OCI-LY7 (cell line): ENCODE data around the gene KAT6B. TPM values are rescaled to one million over a fixed set of nuclear protein-coding genes. Genes with fewer than 3 reads are reported as not detected.

Experiments used
- BruUV-seq: library from RNA; stranded (reverse); fragments of 400-500 nt; replicated peaks from 2 replicates; lab custom pipeline; 2021; lab: Mats Ljungman, UMichigan
- CTCF ChIA-PET: fragments of 300-600 bp; sonication (Branson Sonifier 250); formaldehyde crosslinking; loops from one replicate; lab custom pipeline; 2022; ENCODE audit warnings: antibody characterized with exemption; ENCODE audit not compliant: unreplicated experiment; lab: Charles Lee
- POLR2A ChIA-PET: fragments of 300-600 bp; sonication (Branson Sonifier 250); formaldehyde crosslinking; loops from one replicate; lab custom pipeline; 2022; ENCODE audit warnings: antibody characterized with exemption; lab: Charles Lee
- DNase-seq: peaks from one replicate; pipeline ENCODE4 v3.0.0-alpha.2; 2015; ENCODE audit warnings: low spot score
- H2AFZ ChIP-seq: fragments of 200-600 bp; sonication (generic), shearing (Covaris generic); 2 replicates; pipeline ENCODE4 v1.6.1; 2014; ENCODE audit warnings: mild to moderate bottlenecking, antibody characterized with exemption, low read length, moderate library complexity
- H3K27ac ChIP-seq: fragments of 200-600 bp; sonication (generic); 2 replicates; pipeline ENCODE4 v1.5.1; 2014; ENCODE audit warnings: mixed run types, low read depth, mild to moderate bottlenecking, moderate library complexity, low read length, inconsistent platforms; ENCODE audit not compliant: poor library complexity, severe bottlenecking
- H3K36me3 ChIP-seq: fragments of 200-600 bp; sonication (generic); 2 replicates; pipeline ENCODE4 v1.6.1; 2014; ENCODE audit warnings: mild to moderate bottlenecking, antibody characterized with exemption, low read length, moderate library complexity, mixed read lengths; ENCODE audit not compliant: insufficient read depth
- H3K4me1 ChIP-seq: fragments of 200-600 bp; sonication (generic); 2 replicates; pipeline ENCODE4 v1.5.1; 2014; ENCODE audit warnings: mild to moderate bottlenecking, low read length; ENCODE audit not compliant: insufficient read depth, poor library complexity, severe bottlenecking
- H3K4me2 ChIP-seq: fragments of 200-600 bp; sonication (generic); 2 replicates; pipeline ENCODE4 v1.6.1; 2014; ENCODE audit warnings: mild to moderate bottlenecking, low read length
- H3K4me3 ChIP-seq: fragments of 200-600 bp; sonication (generic); 2 replicates; pipeline ENCODE4 v1.5.1; 2014; ENCODE audit warnings: mild to moderate bottlenecking, low read depth, low read length; ENCODE audit not compliant: poor library complexity, severe bottlenecking
- H3K79me2 ChIP-seq: fragments of 200-600 bp; sonication (generic); 2 replicates; pipeline ENCODE4 v1.6.1; 2016; ENCODE audit warnings: low read depth, mild to moderate bottlenecking, low read length, moderate library complexity, mixed read lengths; ENCODE audit not compliant: insufficient read depth
- H3K9me2 ChIP-seq: fragments of 200-600 bp; sonication (generic); 2 replicates; pipeline ENCODE4 v1.6.1; 2016; ENCODE audit warnings: mild to moderate bottlenecking, low read length, mixed read lengths; ENCODE audit not compliant: insufficient read depth
- H3K9me3 ChIP-seq: fragments of 200-600 bp; sonication (generic); 2 replicates; pipeline ENCODE4 v1.6.1; 2014; ENCODE audit warnings: mild to moderate bottlenecking, mixed run types, low read length, mixed read lengths
- H4K20me1 ChIP-seq: fragments of 200-600 bp; sonication (generic); 2 replicates; pipeline ENCODE4 v1.6.1; 2014; ENCODE audit warnings: mild to moderate bottlenecking, antibody characterized with exemption, low read length, moderate library complexity, mixed read lengths; ENCODE audit not compliant: insufficient read depth
- CTCF ChIP-seq: fragments of 200-600 bp; sonication (generic); conservative IDR thresholded peaks from 2 replicates; pipeline ENCODE4 v1.5.1; 2014; ENCODE audit warnings: mild to moderate bottlenecking, antibody characterized with exemption, low read length, moderate library complexity, mixed read lengths
- EZH2phosphoT487 ChIP-seq: fragments of 200-600 bp; sonication (generic); IDR thresholded peaks from 2 replicates; pipeline ENCODE4 v1.6.1; 2018; ENCODE audit warnings: low read depth, borderline replicate concordance, mild to moderate bottlenecking, mixed run types, antibody characterized with exemption, low read length, moderate library complexity, mixed read lengths
- intact Hi-C: fragments of 100-400 bp; cut with micrococcal nuclease; formaldehyde crosslinking; loops from one replicate; pipeline ENCODE4 v1.10.0; 2022; ENCODE audit not compliant: unreplicated experiment
- total RNA-seq, 2 experiments: library from RNA; depleted of rRNA in 1 of 2; stranded (reverse); fragments of >200 nt in 1 of 2; shearing (Covaris generic) in 1 of 2; gene quantifications; 2 replicates each; pipeline ENCODE4 v1.2.3, GENCODE V29; 2014 to 2022

KAT6B gene
- total RNA-seq, 2 experiments from 2014 or later: 20.8 to 40.8 TPM

- no TSS peak for BruUV-seq
- H3K79me2 ChIP-seq: no peaks in the 10 kb centered on the region
Observed at GRCh38 chr10:74912182-74912581, 85.8 kb downstream of the KAT6B start.

GRCh38 chr10:74912682-74913081 lies 86.3 kb downstream of the KAT6B start:
- CTCF ChIA-PET: no interaction called here
- POLR2A ChIA-PET: interaction anchor here (0.8 to 1.5 kb wide), 3 partner anchors 9 to 15 kb away, joined by 3 to 4 read pairs (median 3); no protein-coding TSS in a partner anchor

More at GRCh38 chr10:74912182-74912581, 85.8 kb downstream of the KAT6B start:
- CTCF ChIA-PET: no interaction called here
- Histone ChIP-seq H3K36me3 (no peaks in the 10 kb centered on the region), H3K9me2 (no peaks in the 10 kb centered on the region), H3K9me3 (no peaks in the 10 kb centered on the region), H3K27ac (no peak overlapping the region), H2AFZ (no peak overlapping the region), H4K20me1 (0 out of 2 replicates have a peak, but pooled peaks cover 4% of the 10 kb centered on the region), H3K4me1 (no peaks in the 10 kb centered on the region), H3K4me3 (no peak overlapping the region), H3K4me2 (no peak overlapping the region)
- POLR2A ChIA-PET: interaction anchor here (0.8 to 1.5 kb wide), 3 partner anchors 9 to 15 kb away, joined by 3 to 4 read pairs (median 3); no protein-coding TSS in a partner anchor
- DNase-seq: no peak
- intact Hi-C loops: no loop called here
- TF ChIP-seq CTCF (no peak), EZH2phosphoT487 (no peak)

More at GRCh38 chr10:74912682-74913081, 86.3 kb downstream of the KAT6B start:
- H3K27ac ChIP-seq: no peak overlapping the region
- H2AFZ ChIP-seq: no peak overlapping the region
- TF ChIP-seq EZH2phosphoT487 (no peak), CTCF (no peak)
- DNase-seq: no peak
- 0 out of 2 replicates have a peak, but pooled peaks cover 4% of the 10 kb centered on the region for H4K20me1 ChIP-seq
- H3K9me2 ChIP-seq: no peaks in the 10 kb centered on the region
- H3K79me2 ChIP-seq: no peaks in the 10 kb centered on the region
- H3K4me1 ChIP-seq: no peaks in the 10 kb centered on the region
- no TSS peak for BruUV-seq
- no peaks in the 10 kb centered on the region for H3K9me3 ChIP-seq
- H3K36me3 ChIP-seq: no peaks in the 10 kb centered on the region
- H3K4me3 ChIP-seq: no peak overlapping the region
- intact Hi-C loops: no loop called here
- no peak overlapping the region for H3K4me2 ChIP-seq
